T-helper 1 cell treated with Interleukin-12 subunit alpha and Interleukin-12 subunit beta and Interleukin-4 antibody, amounts not matched to agents 30 ng/mL and 1 ng/mL, for 36 hours (primary cell): Measurements from ENCODE around the gene CCDC157. TPM values are rescaled to one million over a fixed set of nuclear protein-coding genes. Genes with fewer than 3 reads are reported as not detected.
"Not testable (repeated sequence)": the region's sequence is repeated elsewhere in the genome, so short reads cannot be mapped to it uniquely, and the experiment has no call there.

Experiments used
- intact Hi-C: fragments of 100-400 bp; cut with micrococcal nuclease; formaldehyde crosslinking; loops from one replicate; pipeline ENCODE4 v1.15.1; 2024
- total RNA-seq: library from RNA; stranded (reverse); gene quantifications from 2 replicates; pipeline ENCODE4 v1.2.3, GENCODE V29; 2022

Gene CCDC157
- total RNA-seq, 1 donor from 2014 or later = 4.6 TPM

DNA sequence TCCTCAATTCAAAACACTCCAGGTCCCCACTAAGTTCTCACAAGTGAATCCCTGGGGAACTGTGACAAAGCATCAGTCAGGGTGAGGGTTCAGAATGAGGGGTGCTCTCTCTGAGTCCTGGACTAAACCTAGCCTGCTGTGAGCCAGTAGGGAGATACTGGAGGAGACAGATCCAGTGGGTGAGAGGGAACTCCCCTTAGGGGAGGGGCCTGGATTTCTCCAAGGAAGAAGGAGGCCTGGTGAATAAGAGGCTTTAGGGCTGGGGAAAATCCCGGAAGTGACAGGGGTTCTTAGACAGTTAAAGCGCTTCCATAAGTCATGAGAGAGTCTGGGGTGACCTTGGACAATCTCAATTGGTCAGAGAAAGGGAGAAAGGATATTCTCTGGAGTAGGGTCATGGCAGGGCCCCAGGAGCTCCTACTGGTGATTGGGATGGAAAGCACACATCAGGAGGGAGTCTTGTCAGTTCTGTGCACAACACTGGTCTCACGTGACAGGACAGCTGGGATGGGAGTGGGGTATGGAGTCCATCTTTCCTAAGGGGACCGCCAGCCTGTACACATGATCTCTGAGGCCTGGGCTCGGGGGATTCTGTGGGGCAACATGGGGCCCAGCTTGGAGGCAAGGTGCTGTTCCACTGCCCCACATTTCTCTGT is 31.6 kb upstream of the CCDC157 start:
- intact Hi-C loops = no loop called here

GRCh38 chr22:30325724-30326254 is 31.0 kb upstream of the CCDC157 start:
- intact Hi-C loops = loop anchor here (1.0 to 2.0 kb wide), 2 partner anchors 62 to 771 kb away; partner anchors contain the start of gene RNF215

GRCh38 chr22:30326255-30326705 is 30.5 kb upstream of the CCDC157 start:
- intact Hi-C loops = loop anchor here (1.0 to 2.0 kb wide), 2 partner anchors 61 to 771 kb away; partner anchors contain the start of gene RNF215

- intact Hi-C loops = loop anchor here (1.0 to 2.0 kb wide), 7 partner anchors 29 to 772 kb away; partner anchors contain the start of genes CASTOR1, MTMR3, RNF215 and SF3A1
Measured at GRCh38 chr22:30326706-30327362, 30.0 kb upstream of the CCDC157 start, which contains the start of gene TBC1D10A. TBC1D10A (minus strand) TSS chr22:30326941; CDS start chr22:30326881, 60 bp downstream.

GRCh38 chr22:30327864-30328345 is 28.9 kb upstream of the CCDC157 start:
- intact Hi-C loops = loop anchor here (1.0 to 2.0 kb wide), 6 partner anchors 28 to 773 kb away; partner anchors contain the start of genes CASTOR1, MTMR3 and SF3A1

DNA sequence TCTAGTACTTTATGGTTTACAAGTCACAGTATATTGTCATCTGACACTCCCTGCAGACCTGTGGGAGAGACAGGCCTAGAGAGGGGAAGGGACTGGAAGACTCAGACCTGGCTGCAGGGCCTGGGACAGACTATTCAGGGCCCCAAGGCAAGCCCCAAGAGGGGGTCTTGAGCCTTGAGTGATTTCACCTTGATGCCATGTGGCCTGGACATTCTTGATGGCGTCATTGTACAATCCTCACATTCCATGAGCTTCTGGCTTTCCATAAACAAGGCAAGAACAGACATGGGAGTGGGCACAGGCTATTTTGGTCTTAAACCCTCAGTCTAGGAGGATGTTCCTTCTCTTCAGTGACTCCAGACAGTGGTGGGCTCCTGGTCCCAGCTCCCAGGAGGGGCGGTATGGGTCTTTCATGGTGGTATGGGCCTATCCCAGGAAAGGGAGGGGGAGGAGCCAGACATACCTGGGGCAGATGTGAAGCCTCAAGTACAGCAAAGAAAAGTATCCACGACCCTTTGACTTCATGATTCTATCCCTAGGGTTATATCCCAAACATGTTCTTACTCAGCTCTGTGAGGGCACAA is 28.2 kb upstream of the CCDC157 start:
- intact Hi-C loops = no loop called here

DNA sequence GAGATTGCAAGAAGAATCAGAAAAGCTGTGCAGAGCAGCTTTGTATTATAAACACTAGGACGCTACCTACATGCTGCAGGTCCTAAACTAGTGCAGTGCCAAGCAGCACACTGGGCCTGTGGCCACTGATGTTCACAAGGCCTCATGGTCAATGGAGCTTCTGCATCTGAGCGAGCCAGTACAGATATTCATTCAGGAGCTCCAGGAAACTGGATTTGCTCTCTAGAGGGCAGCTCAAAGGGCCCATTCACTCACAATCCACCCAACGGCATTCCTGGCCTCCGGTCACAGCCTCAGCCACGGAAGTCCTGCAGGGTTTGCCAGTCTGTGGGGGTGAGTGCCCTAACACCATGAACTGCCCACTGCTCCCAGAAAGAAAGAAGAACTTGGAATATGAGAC is 24.3 kb upstream of the CCDC157 start:
- intact Hi-C loops = no loop called here

DNA sequence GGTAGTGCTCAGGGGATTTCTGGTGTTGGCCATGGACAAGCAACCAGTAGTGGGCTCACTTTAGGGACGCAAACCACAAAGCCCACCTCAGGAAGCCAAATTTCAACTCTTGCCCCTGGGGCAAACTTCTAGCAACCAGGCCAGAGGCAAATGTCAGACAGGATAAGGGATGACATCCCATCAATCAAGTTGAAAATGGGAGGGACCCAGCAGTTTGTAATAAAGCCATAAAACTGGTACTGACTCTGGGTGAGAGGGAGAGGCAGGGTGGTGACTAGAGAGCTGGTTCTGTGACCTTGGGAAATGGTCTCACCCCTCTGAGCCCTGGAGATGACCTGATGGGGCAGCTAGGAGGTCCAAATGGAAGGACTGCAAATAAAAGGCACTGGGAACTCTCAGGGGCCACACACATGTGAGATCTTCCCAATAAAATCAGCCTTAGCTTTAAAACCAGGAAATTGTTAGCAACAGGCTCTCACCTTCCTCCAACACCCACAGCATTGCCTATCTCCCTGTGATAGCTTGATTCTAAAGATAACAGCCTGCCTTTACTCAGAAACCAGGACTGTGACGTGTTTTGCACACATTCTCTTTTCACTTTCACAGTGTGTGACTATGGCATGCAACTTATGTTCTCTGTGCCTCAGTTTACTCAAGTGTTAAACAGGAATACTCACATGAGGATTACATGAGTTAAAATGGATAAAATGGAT is 23.7 kb upstream of the CCDC157 start:
- intact Hi-C loops = no loop called here

DNA sequence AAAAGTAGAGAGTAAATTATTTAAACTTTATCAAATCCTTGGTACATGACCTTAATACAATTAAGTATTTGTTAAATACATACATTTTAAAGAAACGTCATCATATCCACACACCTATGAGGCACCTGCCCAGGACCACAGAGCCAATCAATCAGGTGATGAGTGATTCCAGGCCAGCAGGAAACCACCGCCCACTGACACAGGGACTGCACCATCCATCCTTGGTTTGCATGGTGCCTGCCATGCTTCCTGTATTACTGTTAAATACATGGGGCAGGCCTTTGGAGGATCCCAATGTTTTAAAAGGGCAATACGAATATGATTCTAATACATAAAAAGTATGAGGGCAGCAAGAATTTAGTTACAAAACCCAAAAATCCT is 23.1 kb upstream of the CCDC157 start:
- intact Hi-C loops = no loop called here

DNA sequence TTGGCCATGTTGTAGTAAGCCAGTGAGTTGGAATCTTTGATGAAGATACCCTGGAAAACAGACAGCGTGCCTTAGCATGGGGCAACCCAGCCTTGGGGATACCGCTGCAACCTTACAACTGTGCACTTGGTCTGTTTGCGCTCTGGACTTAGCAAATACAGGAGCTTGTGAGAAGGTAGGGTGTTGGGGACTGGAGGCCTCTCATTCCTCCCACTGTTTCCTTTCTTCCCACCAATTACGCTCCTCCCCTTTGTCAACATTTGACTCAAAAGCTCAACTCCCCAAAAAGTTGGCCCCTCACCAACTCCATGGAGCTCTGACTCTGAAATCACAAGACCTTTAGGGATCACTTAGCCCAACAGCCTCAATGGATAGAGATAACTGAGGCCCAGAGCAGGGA is 22.2 kb upstream of the CCDC157 start:
- intact Hi-C loops = no loop called here

DNA sequence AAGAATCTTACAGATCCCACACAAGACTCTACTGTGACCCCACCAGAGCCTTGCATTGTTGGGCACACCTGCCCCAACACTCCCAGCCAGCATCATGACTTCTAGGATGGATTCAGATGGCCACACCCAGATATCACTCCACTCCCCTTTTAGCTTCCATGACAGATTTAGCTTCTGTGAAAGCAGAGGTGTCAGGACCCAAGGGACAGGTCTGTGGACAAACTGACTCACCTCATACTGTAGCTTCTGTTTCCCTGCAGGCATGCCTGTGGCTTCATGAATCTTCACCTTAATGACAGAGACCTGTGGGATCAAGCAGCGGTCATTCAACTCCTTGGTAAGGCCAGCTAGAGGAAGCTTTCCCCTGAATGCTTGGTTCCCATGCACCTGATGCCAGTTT is 21.6 kb upstream of the CCDC157 start:
- intact Hi-C loops = no loop called here

DNA sequence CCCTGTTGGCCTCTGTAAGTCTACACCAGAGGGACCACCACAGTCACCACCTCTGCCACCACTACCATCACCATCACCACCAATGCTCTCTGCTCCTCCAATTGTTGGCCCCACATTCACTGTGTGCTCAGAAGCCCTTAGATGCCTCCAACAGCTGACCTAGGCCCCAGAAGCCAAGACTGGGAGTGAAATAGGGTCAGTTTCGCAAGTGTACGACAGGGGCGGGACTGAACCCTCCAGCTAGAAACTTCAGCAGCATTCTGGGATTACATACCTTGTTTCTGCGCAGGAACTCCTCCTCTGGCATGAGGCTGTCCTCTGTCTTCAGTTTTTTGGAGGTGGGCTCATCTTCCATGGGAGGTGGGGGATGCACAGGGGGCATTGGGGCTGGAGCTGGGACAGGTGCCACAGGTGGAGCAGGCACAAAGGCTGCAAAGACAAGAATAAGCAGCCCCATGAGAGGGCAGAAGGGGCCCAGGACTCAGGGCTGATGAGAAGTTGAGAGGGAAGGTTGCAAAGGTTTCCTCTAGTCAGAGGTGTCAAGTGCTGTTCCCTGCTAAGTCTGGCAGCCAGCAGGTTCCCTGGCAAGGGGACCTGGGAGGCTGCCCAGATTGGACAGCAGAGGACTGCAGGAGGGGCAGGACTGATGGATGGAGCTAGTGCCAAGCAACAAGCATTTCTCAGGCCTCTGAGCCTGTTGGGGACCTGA is 19.9 kb upstream of the CCDC157 start:
- intact Hi-C loops = no loop called here

DNA sequence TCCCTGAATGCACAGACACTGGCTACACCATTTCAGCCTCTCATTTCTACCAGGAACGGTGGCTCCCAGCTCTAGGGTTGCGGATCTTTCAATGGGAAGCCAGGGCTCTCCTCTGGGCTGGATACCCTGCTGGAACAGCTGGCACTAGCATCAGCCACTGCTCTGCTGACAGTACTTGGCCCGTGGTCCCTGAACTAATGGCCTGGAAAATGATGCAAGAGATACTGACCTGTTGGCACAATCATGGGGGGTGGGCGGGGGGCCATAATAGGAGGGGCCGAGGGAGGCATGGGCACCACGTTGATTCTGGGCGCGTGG is 19.4 kb upstream of the CCDC157 start:
- intact Hi-C loops = no loop called here

DNA sequence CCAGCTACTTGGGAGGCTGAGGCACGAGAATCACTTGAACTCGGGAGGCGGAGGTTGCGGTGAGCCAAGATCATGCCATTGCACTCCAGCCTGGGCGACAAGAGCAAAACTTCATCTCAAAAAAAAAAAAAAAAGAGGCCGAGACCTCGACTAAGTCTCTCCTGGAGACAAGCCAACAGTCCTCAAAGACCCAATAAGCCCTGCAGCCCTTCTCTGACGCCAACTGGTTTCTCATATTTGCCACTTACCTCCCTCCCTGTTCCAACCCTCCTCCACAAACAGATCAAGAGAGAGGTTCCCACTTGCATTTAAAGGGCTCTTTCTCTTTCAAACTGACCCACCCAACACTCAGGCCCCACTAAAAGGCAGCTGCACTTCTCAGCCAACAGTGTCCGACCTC is 18.5 kb upstream of the CCDC157 start:
- intact Hi-C loops = not testable (repeated sequence)

- intact Hi-C loops = no loop called here
Measured at GRCh38 chr22:30338802-30339201, 18.0 kb upstream of the CCDC157 start.

DNA sequence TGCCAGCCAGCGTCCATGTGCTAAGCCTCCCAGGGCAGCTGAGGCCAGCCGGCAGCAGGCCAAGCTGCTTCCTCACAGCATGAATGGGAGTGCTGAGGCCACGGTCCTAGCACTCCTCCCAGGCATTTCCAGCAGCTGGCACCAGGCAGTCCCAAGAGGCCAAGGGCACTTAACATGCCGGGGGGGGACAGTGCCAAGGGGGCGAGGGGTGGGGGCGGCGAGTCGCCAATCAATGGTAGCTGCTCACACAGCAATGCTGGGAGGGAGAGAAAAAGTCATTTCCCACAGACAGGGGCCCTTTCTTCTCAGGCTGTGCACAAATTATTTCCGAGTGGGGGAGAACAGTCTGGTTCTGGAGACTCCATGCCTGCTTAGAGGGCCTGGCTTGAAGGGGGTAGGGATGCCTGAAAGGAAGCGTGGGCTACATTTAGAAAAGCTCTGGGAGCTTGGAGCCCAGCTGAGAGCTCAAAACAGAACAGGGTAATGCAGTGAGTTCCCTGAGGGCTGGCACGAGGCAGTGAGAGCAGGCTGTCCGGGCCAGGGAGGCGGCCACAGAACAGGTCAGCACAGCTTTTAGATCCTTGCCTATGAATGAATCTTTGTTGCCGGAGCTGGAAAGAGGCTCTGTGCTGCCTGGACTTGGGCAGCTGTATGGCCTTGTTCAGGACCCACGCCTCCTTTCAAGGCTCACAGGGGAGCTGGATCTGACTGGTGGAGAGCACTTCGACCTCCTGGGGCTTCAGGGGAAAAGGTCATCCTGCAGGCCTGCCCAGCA is 15.7 kb upstream of the CCDC157 start:
- intact Hi-C loops = no loop called here

DNA sequence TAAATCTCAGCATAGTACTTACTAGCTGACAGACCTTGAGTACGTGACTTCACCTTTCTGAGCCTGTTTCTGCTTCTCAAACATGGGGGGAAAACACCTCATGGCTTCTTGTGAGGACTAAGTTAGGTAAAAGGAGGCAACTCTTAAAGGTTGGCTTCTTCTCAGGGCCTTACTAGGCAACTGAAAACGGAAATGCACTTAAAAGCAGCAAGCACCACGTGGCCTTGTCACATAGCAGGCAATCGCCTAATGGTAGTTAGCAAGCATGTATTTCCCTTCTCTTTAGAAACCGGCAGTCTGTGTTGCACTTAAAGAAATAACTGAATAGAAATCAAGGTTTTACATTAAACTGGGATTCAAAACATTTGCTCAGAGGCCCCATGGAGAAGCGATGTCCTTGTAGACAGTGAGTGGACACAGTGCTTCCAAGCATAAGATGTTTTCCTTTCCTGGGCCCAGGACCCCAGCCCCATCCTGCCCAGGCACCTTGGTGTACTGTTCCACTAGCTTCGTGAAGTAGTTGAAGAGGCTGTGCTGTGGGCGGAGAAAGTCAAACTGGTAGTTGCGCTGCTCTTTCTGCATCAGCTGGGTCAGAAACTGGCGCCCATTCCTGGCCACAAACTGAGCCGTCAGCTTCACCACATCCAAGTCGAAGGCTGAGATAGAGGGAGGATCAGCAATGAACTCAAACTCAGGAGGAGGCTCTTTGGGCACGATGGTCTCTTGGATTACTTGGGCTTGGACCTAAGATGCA is 12.2 kb upstream of the CCDC157 start:
- intact Hi-C loops = no loop called here

GRCh38 chr22:30347255-30347892 is 9.4 kb upstream of the CCDC157 start:
- intact Hi-C loops = no loop called here

DNA sequence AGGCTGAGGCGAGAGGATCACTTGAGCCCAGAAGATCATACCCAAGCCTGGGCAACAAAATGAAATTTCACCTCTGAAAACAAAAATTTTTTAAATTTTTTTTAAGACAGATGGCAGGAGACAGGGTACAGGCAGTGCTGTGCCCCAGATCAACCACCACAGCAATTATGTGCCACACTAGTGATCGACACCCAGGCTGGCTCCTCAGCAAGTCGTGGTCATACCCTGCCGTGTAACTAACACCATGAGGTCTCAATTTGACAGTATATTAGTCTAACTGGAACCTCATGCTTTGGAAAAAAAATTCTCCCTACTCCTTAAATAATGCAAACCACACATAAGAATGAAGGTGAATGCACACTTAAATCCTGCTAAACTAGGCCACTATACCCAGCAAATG is 8.4 kb upstream of the CCDC157 start:
- intact Hi-C loops = no loop called here
